SHP77 (cell line): ENCODE measurements around the gene BDKRB2.

Experiments
- DNase-seq, 2 experiments: peaks; one replicate each; lab custom pipeline; 2025; lab: John Stamatoyannopoulos, UW

Gene BDKRB2

GRCh38 chr14:96204151-96205058 is at the start of gene BDKRB2:
BDKRB2 (plus strand) TSS chr14:96204839; CDS start chr14:96237108, 32,269 bp downstream.
- DNase-seq: peak; percentile 94

- DNase-seq: no peak
These were observed 49.7 kb upstream of the BDKRB2 start for GRCh38 chr14:96154900-96155299.

GRCh38 chr14:96156804-96157760 is 47.6 kb upstream of the BDKRB2 start:
- DNase-seq: peak; percentile 41 to 44

- DNase-seq: no peak
These were observed 45.9 kb upstream of the BDKRB2 start for GRCh38 chr14:96158735-96159134.

GRCh38 chr14:96160076-96160912 is 44.3 kb upstream of the BDKRB2 start:
- DNase-seq: no peak

GRCh38 chr14:96160913-96161310 is 43.7 kb upstream of the BDKRB2 start:
- no peak for DNase-seq

GRCh38 chr14:96161636-96162035 is 43.0 kb upstream of the BDKRB2 start:
- no peak for DNase-seq

GRCh38 chr14:96162265-96162664 is 42.4 kb upstream of the BDKRB2 start:
- DNase-seq: no peak

- DNase-seq: no peak
These were observed 41.9 kb upstream of the BDKRB2 start for GRCh38 chr14:96162741-96163140.

GRCh38 chr14:96164861-96165490 is 39.7 kb upstream of the BDKRB2 start:
- DNase-seq: no peak

GRCh38 chr14:96165493-96166436 is 38.9 kb upstream of the BDKRB2 start:
- DNase-seq: no peak

- no peak for DNase-seq
These were observed 38.0 kb upstream of the BDKRB2 start for GRCh38 chr14:96166461-96167223.

- DNase-seq: no peak
These were observed 37.2 kb upstream of the BDKRB2 start for GRCh38 chr14:96167224-96168148.

GRCh38 chr14:96168581-96168980 is 36.1 kb upstream of the BDKRB2 start:
- DNase-seq: no peak

- DNase-seq: no peak
These were observed 33.6 kb upstream of the BDKRB2 start for GRCh38 chr14:96170961-96171592.

- no peak for DNase-seq
These were observed 30.8 kb upstream of the BDKRB2 start for GRCh38 chr14:96173636-96174475.

- no peak for DNase-seq
These were observed 28.4 kb upstream of the BDKRB2 start for GRCh38 chr14:96176275-96176674.
